ENCODE measurements around the gene TIFAB. TPM values are rescaled to one million over a fixed set of nuclear protein-coding genes. Genes with fewer than 3 reads are reported as not detected.

TIFAB gene
- total RNA-seq, 1 experiment from 2014 or later = not detected

- Histone ChIP-seq H3K4me3 (ENCODE audit: low read depth in 2 of 2, low read length in 2 of 2) (no peak overlapping the region), H3K27ac (ENCODE audit: low read length) (no peak overlapping the region), H3K4me1 (ENCODE audit: control insufficient read depth, insufficient read depth, low read length) (no peaks in the 10 kb centered on the region), H3K27me3 (ENCODE audit: control insufficient read depth, insufficient read depth, low read length) (peaks cover 1% of the 10 kb centered on the region; the same call in 1 of the 2 replicates), H3K36me3 (ENCODE audit: control insufficient read depth, insufficient read depth, low read length) (no peaks in the 10 kb centered on the region), H3K9me3 (ENCODE audit: control insufficient read depth, insufficient read depth, low read depth, low read length) (no peaks in the 10 kb centered on the region)
- POLR2A ChIA-PET = no interaction called here
- DNase-seq (ENCODE audit: low read depth, low spot score) (no peak), ATAC-seq (no peak)
- TF ChIP-seq CTCF (IDR thresholded peaks at IDR 0.05) (no peak), POLR2AphosphoS5 (IDR thresholded peaks at IDR 0.05; ENCODE audit: low read depth, low read length) (no peak), SIN3A (IDR thresholded peaks at IDR 0.05; ENCODE audit: borderline replicate concordance, insufficient read depth, low read depth, low read length) (no peak), TCF7L2 (IDR thresholded peaks at IDR 0.05; ENCODE audit: low read depth, low read length) (no peak), REST (IDR thresholded peaks at IDR 0.05; ENCODE audit: insufficient read depth in 1 of 2, low read depth in 2 of 2, low read length in 1 of 2) (no peak)
- in situ Hi-C loops (cut with HindIII; ENCODE audit: low pct_unique_long_range_greater_than_20kb, low sequenced_read_pairs) (no loop called here), intact Hi-C loops (cut with micrococcal nuclease; ENCODE audit: unreplicated experiment) (no loop called here)
- CTCF ChIA-PET = no interaction called here
- no TSS peak for BruUV-seq (replicated peaks)
Observed at GRCh38 chr5:135483254-135483653, 31.1 kb upstream of the TIFAB start.

GRCh38 chr5:135482381-135482933, 30.3 kb upstream of the TIFAB start:
- Histone ChIP-seq H3K4me1 (ENCODE audit: control insufficient read depth, insufficient read depth, low read length) (no peaks in the 10 kb centered on the region), H3K4me3 (ENCODE audit: low read depth in 2 of 2, low read length in 2 of 2) (no peak overlapping the region), H3K36me3 (ENCODE audit: control insufficient read depth, insufficient read depth, low read length) (no peaks in the 10 kb centered on the region), H3K27me3 (ENCODE audit: control insufficient read depth, insufficient read depth, low read length) (no peaks in the 10 kb centered on the region; the same call in 1 of the 2 replicates), H3K27ac (ENCODE audit: low read length) (no peak overlapping the region), H3K9me3 (ENCODE audit: control insufficient read depth, insufficient read depth, low read depth, low read length) (no peaks in the 10 kb centered on the region)
- POLR2A ChIA-PET = no interaction called here
- intact Hi-C loops (cut with micrococcal nuclease; ENCODE audit: unreplicated experiment) = no loop called here
- in situ Hi-C loops (cut with HindIII; ENCODE audit: low pct_unique_long_range_greater_than_20kb, low sequenced_read_pairs) = no loop called here
- DNase-seq (ENCODE audit: low read depth, low spot score) (no peak), ATAC-seq (no peak)
- TF ChIP-seq TCF7L2 (IDR thresholded peaks at IDR 0.05; ENCODE audit: low read depth, low read length) (no peak), CTCF (IDR thresholded peaks at IDR 0.05) (no peak), POLR2AphosphoS5 (IDR thresholded peaks at IDR 0.05; ENCODE audit: low read depth, low read length) (no peak), REST (IDR thresholded peaks at IDR 0.05; ENCODE audit: insufficient read depth in 1 of 2, low read depth in 2 of 2, low read length in 1 of 2) (no peak), SIN3A (IDR thresholded peaks at IDR 0.05; ENCODE audit: borderline replicate concordance, insufficient read depth, low read depth, low read length) (no peak)
- CTCF ChIA-PET = interaction anchor here (0.5 kb wide), 1 partner anchor 85 kb away, joined by 5 read pairs; no protein-coding TSS in a partner anchor
- BruUV-seq (replicated peaks) = no TSS peak
